BLaER1 (cell line): ENCODE results near the gene SFRP5.

Experiments used
- H3K27ac ChIP-seq: shearing (Covaris generic); formaldehyde crosslinking; 2 replicates; pipeline ENCODE4 v1.8.1; 2022
- H3K27me3 ChIP-seq: shearing (Covaris generic); formaldehyde crosslinking; 2 replicates; pipeline ENCODE4 v1.8.1; 2022
- H3K36me3 ChIP-seq: shearing (Covaris generic); formaldehyde crosslinking; 2 replicates; pipeline ENCODE4 v1.8.1; 2022
- H3K4me1 ChIP-seq: shearing (Covaris generic); formaldehyde crosslinking; 2 replicates; pipeline ENCODE4 v1.8.1; 2022
- H3K4me2 ChIP-seq: shearing (Covaris generic); formaldehyde crosslinking; 2 replicates; pipeline ENCODE4 v1.8.1; 2022
- H3K4me3 ChIP-seq: shearing (Covaris generic); formaldehyde crosslinking; 2 replicates; pipeline ENCODE4 v1.8.1; 2022
- H3K9ac ChIP-seq: shearing (Covaris generic); formaldehyde crosslinking; 2 replicates; pipeline ENCODE4 v1.8.1; 2022
- H3K9me3 ChIP-seq: shearing (Covaris generic); formaldehyde crosslinking; 2 replicates; pipeline ENCODE4 v1.8.1; 2022
- H4K20me1 ChIP-seq: shearing (Covaris generic); formaldehyde crosslinking; 2 replicates; pipeline ENCODE4 v1.8.1; 2022
- Cebpa-rat ChIP-seq: shearing (Covaris generic); IDR thresholded peaks from 2 replicates; pipeline ENCODE4 v1.8.1; 2022

Gene SFRP5

GRCh38 chr10:97779492-97779891, 7.7 kb upstream of the SFRP5 start:
- Histone ChIP-seq H3K36me3 (no peaks in the 10 kb centered on the region), H3K9me3 (no peaks in the 10 kb centered on the region), H3K4me2 (peak overlapping the region; percentile 44; the same call in 1 of the 2 replicates), H3K4me1 (peaks cover 56% of the 10 kb centered on the region), H3K9ac (no peak overlapping the region), H3K27me3 (0 out of 2 replicates have a peak, but pooled peaks cover 2% of the 10 kb centered on the region), H3K27ac (no peak overlapping the region), H4K20me1 (no peaks in the 10 kb centered on the region), H3K4me3 (no peak overlapping the region)
- TF ChIP-seq Cebpa-rat, result no peak

GRCh38 chr10:97778452-97779302, 6.9 kb upstream of the SFRP5 start:
- Histone ChIP-seq H3K4me1 (peaks cover 56% of the 10 kb centered on the region), H3K27ac (peak overlapping the region; percentile 3; the same call in 1 of the 2 replicates), H3K4me3 (no peak overlapping the region), H3K9me3 (no peaks in the 10 kb centered on the region), H3K4me2 (peak overlapping the region; percentile 44), H3K36me3 (no peaks in the 10 kb centered on the region), H3K9ac (peak overlapping the region; percentile 36; the same call in 1 of the 2 replicates), H4K20me1 (no peaks in the 10 kb centered on the region), H3K27me3 (peaks cover 7% of the 10 kb centered on the region)
- no peak for TF ChIP-seq Cebpa-rat

DNA sequence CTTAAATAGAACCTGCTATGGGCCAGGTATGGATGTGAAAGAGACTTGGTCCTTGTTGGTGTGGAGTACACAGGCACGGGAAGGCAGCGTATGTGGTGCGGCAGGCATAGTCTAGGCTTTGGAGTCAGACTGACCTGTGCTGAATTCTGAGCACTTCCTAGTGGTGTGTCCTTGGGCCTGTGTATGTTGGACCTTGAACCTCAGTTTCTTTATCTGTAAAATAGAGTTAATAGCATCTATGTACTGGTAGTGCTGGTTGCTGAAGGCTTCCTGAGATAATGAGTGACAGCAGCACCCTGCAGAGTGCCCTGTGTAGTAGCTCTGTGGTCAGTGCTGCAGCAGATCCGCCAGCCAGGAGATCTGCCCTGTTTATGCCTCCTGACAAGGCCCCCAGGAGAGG, 5.3 kb upstream of the SFRP5 start:
- peaks cover 22% of the 10 kb centered on the region for H3K27me3 ChIP-seq

DNA sequence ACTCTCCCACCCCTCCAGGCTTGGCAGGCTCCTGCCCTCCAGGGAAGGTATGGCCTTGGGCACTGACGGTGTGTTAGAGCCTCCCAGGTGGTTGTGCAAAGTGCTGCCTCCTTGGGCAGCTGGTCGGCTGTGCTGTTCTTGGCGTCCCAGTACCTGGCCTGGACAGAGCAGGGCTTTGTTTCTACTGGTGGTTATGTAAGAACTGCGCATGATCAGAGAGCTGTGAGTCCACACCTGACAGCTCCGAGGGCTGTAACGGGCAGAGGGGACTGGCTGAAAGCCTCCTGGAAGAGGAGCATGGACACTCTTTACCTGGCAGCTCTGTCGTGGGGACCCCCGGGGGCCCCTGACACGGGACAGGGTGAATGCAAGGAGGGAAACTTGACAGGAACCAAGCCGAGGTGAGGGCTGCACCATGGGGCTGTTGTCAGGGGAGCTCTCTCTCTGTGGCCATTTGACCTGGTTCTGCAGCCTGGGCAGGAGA, 3.1 kb upstream of the SFRP5 start:
- Histone ChIP-seq H3K27ac (no peak overlapping the region), H3K4me3 (no peak overlapping the region), H4K20me1 (peaks cover 31% of the 10 kb centered on the region), H3K27me3 (peaks cover 45% of the 10 kb centered on the region), H3K9me3 (no peaks in the 10 kb centered on the region), H3K36me3 (no peaks in the 10 kb centered on the region), H3K4me1 (peaks cover 38% of the 10 kb centered on the region), H3K4me2 (no peak overlapping the region), H3K9ac (no peak overlapping the region)
- no peak for TF ChIP-seq Cebpa-rat

More for the DNA sequence above, 5.3 kb upstream of the SFRP5 start:
- no peaks in the 10 kb centered on the region for H3K9me3 ChIP-seq
- H3K27ac ChIP-seq, result no peak overlapping the region
- TF ChIP-seq Cebpa-rat, result no peak
- H3K4me1 ChIP-seq, result peaks cover 46% of the 10 kb centered on the region
- H4K20me1 ChIP-seq, result peaks cover 13% of the 10 kb centered on the region
- no peaks in the 10 kb centered on the region for H3K36me3 ChIP-seq
- H3K9ac ChIP-seq, result no peak overlapping the region
- H3K4me3 ChIP-seq, result no peak overlapping the region
- H3K4me2 ChIP-seq, result no peak overlapping the region

DNA sequence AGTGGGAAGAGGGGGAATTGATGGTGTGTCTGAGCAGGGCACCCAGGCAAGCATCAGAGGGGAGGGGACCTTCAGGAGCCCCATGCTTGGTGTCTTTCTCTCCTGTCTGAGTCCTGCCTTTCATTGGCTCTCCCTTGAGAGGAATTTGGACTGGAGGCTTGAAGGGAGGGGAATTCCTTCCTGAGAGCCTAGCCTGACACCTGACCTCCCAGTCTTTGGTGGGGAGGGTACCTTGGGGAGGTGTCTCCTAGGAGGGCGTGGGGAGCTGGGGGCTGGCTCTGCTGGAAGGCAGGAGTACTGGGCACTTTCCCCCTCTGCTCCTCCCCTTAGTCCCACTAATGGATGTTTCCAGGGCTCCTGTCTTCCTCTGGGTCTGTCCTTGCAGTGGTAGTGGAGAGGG, 1.3 kb upstream of the SFRP5 start:
- H3K4me3 ChIP-seq, result no peak overlapping the region
- no peak overlapping the region for H3K4me2 ChIP-seq
- H3K9me3 ChIP-seq, result no peaks in the 10 kb centered on the region
- H4K20me1 ChIP-seq, result peaks cover 40% of the 10 kb centered on the region
- no peaks in the 10 kb centered on the region for H3K36me3 ChIP-seq
- H3K27me3 ChIP-seq, result peaks cover 59% of the 10 kb centered on the region
- H3K9ac ChIP-seq, result no peak overlapping the region
- H3K27ac ChIP-seq, result no peak overlapping the region
- H3K4me1 ChIP-seq, result peaks cover 20% of the 10 kb centered on the region
- no peak for TF ChIP-seq Cebpa-rat

DNA sequence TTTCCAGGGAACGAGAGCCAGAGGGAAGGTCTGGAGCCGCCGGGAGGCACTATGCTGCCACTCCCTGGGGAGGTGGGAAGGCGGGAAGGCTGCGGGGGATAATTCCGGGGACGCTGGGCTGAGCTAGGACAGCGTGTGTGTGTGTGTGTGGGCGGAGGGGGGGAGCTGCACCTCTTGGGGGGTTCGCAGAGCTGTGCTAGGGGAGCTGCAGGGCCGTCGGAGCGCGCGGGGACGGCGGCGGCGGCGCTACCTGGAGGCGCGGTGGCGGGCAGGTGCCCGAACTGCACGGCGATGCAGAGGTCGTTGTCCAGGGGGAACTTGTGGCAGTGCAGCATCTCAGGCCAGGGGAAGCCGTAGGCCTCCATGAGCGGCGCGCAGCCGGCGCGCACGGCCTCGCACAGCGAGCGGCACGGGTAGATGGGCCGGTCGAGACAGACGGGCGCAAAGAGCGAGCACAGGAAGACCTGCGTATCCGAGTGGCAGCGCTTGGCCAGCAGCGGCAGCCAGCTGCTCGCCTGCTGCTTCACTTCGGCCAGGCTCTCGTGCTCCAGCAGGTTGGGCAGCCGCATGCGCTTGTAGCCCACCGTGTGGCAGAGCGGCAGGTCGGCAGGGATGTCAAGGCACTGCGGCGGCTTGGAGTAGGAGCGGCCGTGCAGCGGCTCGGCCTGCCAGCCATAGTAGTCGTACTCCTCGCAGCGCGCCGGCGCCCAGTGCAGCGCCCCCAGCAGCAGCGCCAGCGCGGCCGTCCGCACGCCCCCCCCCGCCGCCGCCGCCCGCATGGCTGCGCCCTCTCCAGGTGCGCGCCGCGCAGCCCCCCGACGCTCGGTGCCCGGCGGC, 526 bp downstream of the SFRP5 start:
- Histone ChIP-seq H4K20me1 (peaks cover 40% of the 10 kb centered on the region), H3K9ac (no peak overlapping the region), H3K4me1 (peaks cover 14% of the 10 kb centered on the region), H3K27me3 (peaks cover 59% of the 10 kb centered on the region), H3K4me3 (peak overlapping the region; percentile 60), H3K27ac (no peak overlapping the region), H3K9me3 (no peaks in the 10 kb centered on the region), H3K4me2 (peak overlapping the region; percentile 80), H3K36me3 (no peaks in the 10 kb centered on the region)
- no peak for TF ChIP-seq Cebpa-rat

- Histone ChIP-seq H3K27me3 (peaks cover 59% of the 10 kb centered on the region), H3K9me3 (no peaks in the 10 kb centered on the region), H3K4me1 (peaks cover 23% of the 10 kb centered on the region), H3K9ac (no peak overlapping the region), H3K27ac (no peak overlapping the region), H3K4me2 (no peak overlapping the region), H3K36me3 (no peaks in the 10 kb centered on the region), H3K4me3 (no peak overlapping the region), H4K20me1 (peaks cover 42% of the 10 kb centered on the region)
- no peak for TF ChIP-seq Cebpa-rat
These were observed 1.5 kb downstream of the SFRP5 start for GRCh38 chr10:97770255-97770654.

GRCh38 chr10:97768322-97769315, 3.2 kb downstream of the SFRP5 start:
- Histone ChIP-seq H3K27me3 (peaks cover 51% of the 10 kb centered on the region), H3K9me3 (no peaks in the 10 kb centered on the region), H3K4me2 (no peak overlapping the region), H3K36me3 (no peaks in the 10 kb centered on the region), H4K20me1 (peaks cover 47% of the 10 kb centered on the region), H3K27ac (no peak overlapping the region), H3K4me3 (no peak overlapping the region), H3K9ac (no peak overlapping the region), H3K4me1 (peaks cover 40% of the 10 kb centered on the region)
- no peak for TF ChIP-seq Cebpa-rat
